GM13977 (cell line): Measurements from ENCODE around the gene TXLNA.
A peak's percentile ranks its signal among the peaks of the same experiment; 100 is the strongest.
"Not testable (repeated sequence)": the region's sequence is repeated elsewhere in the genome, so short reads cannot be mapped to it uniquely, and the experiment has no call there.

Experiments used
- DNase-seq: peaks from one replicate; pipeline ENCODE4 v3.0.0; 2012; ENCODE audit warnings: low spot score
- in situ Hi-C: fragments of 300-500 bp; cut with MboI; formaldehyde crosslinking; loops from one replicate; pipeline ENCODE4 v1.12.0; 2022; ENCODE audit warnings: low sequenced_read_pairs, low pct_unique_long_range_greater_than_20kb, mixed read lengths, inconsistent platforms; ENCODE audit not compliant: unreplicated experiment
- TF ChIP-seq, protein P1 (sequence below): IDR thresholded peaks from 2 replicates; pipeline ENCODE4 v1.5.1; 2012; ENCODE audit warnings: mild to moderate bottlenecking, control low read depth; ENCODE audit not compliant: insufficient read depth; ENCODE audit errors: extremely low read depth, missing control alignments

Gene TXLNA

DNA sequence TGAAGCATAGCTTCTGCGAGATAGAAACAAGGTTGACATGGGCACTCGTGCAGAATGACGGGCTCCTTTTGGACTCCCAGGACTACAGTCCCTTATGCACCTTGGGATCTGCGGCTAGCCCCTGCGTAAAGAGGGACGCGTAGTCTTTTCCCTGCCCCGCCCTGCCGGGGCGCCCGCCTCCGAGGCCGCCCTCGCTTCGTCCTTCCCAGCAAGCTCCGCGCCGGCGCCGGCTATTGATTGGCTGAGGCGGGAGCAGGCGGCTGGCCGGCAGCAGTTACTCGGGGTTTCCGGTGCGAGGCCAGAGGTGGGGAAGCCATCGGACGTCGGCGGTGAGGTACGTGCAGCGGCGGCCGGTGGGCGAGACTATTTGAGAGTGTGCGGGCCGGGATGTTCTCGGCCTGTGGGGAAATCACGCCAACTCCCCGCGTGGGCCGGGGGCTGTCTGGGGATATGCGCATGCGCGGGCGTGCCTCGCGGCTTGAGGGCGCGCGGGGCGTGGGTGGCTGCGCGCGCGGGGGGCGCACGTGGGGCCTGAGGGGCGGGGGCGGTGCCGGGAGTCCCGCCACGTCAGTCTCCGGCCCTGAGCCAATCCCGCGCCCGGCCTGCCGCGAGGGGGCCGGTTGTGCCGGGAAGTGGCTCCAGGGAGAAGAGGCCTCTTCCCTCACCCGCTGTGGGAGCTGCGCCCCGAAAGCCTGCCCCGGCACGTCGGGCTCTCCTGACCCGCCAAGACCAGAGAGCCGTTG, at the start of gene TXLNA:
Gene TXLNA, plus strand, starts transcription at position 233 of the 743 bp plus-strand sequence. CDS start 671 bp downstream, outside the sequence.
- DNase-seq = peak; percentile 98
- in situ Hi-C loops = no loop called here
- TF ChIP-seq, protein P1, sequence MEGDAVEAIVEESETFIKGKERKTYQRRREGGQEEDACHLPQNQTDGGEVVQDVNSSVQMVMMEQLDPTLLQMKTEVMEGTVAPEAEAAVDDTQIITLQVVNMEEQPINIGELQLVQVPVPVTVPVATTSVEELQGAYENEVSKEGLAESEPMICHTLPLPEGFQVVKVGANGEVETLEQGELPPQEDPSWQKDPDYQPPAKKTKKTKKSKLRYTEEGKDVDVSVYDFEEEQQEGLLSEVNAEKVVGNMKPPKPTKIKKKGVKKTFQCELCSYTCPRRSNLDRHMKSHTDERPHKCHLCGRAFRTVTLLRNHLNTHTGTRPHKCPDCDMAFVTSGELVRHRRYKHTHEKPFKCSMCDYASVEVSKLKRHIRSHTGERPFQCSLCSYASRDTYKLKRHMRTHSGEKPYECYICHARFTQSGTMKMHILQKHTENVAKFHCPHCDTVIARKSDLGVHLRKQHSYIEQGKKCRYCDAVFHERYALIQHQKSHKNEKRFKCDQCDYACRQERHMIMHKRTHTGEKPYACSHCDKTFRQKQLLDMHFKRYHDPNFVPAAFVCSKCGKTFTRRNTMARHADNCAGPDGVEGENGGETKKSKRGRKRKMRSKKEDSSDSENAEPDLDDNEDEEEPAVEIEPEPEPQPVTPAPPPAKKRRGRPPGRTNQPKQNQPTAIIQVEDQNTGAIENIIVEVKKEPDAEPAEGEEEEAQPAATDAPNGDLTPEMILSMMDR = no peak

- DNase-seq, in situ Hi-C loops: not testable (repeated sequence)
Observed at GRCh38 chr1:32133950-32134280, 45.6 kb upstream of the TXLNA start.

DNA sequence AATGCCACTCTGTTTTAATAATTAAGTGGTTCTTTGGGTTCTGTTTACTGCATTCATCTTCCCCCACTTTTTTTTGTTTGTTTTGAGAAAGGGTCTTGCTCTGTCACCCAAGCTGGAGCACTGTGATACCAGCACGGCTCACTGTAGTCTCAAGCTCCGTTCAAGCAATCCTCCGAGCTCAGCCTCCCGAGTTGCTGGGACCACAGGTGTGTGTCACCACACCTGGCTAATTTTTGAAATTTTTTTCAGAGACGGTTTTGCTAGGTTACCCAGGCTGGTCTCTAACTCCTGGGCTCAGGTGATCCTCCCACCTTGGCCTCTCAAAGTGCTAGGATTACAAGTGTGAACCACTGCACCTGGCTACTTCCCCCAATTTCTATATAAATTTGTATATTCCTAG, 42.4 kb upstream of the TXLNA start:
- in situ Hi-C loops = no loop called here

GRCh38 chr1:32138965-32139364, 40.5 kb upstream of the TXLNA start:
- TF ChIP-seq, protein P1 = no peak
- in situ Hi-C loops = no loop called here
- no peak for DNase-seq

More for the DNA sequence above, 42.4 kb upstream of the TXLNA start:
- TF ChIP-seq, protein P1 = no peak
- DNase-seq = no peak

DNA sequence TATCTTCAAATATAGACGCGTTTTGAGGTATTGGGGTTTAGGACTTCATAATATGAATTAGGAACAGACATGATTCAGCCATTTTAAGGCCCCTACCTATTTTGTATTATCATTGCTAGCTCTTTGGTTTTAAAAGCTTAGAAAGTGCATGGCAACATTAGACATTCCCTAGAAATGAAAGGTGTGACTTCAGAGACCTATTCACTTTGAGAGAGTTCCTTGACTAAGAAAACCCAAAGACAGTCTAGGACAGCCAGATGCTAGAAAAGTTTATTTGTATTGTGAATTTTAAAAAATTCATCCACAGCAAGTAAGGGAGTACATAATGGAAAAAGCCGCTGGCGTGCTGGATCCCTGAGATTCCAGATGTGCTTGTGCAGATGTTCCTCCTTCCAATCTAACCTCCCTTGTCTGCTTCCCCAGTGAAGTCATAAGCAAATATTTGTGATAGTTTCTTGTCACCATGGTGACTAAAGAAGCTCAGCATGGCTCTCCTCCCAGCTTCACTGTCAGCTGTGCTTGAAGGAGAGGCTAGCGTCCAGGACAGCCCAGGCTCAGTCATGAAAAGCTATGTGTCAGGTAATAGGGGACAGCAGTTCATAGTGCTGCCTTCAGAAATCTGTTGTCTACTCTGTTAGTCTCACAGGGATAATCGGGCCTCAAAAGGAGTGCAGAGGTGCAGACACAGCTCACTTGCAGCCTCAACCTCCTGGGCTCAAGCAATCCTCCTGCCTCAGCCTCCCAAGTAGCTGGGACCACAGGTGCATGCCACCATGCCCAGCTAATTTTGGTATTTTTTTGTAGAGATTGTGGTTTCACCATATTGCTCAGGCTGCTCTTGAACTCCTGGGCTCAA, 36.8 kb upstream of the TXLNA start:
- in situ Hi-C loops = no loop called here
- DNase-seq = no peak
- TF ChIP-seq, protein P1 = no peak

- in situ Hi-C loops, DNase-seq: not testable (repeated sequence)
Observed at GRCh38 chr1:32143302-32143695, 36.2 kb upstream of the TXLNA start.

- TF ChIP-seq, protein P1 = no peak
- in situ Hi-C loops = no loop called here
- DNase-seq = no peak
Observed at GRCh38 chr1:32144033-32144432, 35.4 kb upstream of the TXLNA start.

DNA sequence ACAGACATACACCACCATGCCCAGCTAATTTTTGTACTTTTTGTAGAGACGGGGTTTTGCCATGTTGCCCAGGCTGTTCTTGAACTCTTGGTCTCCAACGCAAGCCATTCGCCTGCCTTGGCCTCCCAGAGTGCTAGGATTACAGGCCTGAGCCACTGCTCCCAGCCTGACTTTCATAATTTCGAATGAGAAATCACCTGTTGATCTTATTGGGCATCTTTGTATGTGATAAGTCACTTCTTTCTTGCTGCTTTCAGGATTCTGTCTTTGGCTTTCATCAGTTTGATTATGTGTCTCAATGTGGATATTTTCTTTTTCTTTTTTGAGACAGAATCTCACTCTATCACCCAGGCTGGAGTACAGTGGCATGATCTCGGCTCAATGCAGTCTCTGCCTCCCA, 31.7 kb upstream of the TXLNA start:
- DNase-seq, in situ Hi-C loops: not testable (repeated sequence)
